ENCODE data around the gene MYOT.

Gene MYOT

DNA sequence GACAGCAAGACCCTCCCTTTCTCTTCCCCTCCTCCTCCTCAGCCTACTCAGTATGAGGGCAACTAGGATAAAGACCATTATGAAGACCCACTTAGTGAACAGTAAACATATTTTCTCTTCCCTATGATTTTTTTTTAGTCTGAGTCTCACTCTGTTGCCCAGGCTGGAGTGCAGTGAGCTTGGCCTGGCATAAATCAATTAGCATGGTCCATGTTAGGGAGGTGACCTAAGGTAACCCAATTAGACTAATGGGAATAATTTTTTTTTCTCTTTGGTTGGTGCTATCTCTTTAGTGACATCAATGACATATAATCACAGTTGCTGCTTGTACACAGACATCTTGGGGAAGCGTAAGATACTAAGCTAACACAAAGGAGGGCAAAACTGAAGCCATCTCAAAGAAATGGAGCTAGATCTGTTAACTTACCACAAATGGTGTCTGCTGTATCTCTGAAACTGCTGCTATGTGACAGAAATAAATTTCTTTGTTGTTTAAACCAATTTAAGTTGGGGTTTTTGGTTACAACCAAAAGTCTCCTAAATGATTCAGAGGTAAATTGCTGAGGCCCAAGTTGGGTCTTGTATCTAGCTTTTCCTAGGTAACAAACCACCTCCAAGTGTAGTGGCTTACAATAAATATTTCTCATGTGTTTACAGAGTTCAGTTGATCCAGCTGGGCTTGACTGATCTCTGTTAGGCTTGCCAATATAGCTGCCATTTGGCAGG lies 34.9 kb downstream of the MYOT start:
- DNase-seq = no peak

DNA sequence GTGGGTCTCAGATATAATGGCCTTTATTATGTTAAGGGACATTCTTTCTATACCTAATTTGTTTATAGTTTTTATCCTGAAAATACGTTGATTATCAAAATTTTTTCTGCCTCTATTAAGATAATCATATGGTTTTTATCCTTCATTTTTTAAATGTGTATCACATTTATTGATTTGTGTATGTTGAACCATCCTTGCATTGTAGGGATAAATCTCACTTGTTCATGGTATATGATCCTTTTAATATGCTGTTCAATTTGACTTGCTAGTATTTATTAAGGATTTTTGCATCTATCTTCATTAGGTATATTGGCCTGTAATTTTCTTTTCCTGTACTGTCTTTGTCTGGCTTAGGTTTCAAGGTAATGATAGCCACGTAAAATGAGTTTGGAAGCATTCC lies 47.1 kb downstream of the MYOT start:
- DNase-seq = no peak

DNA sequence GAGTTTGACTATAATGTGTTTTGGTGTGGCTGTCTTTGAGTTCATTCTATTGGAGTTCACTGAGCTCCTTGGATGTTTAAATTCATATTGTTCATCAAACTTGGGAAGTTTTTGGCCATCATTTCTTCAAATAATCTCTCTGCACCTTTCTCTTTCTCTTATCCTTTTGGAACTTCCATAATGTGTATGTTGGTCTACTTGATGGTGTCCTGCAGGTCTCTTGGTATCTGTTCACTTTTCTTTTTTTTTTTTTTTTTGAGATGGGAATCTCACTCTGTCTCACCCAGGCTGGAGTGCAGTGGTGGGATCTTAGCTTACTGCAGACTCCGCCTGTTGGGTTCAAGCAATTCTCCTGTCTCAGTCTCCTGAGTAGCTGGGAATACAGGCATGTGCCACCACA lies 49.3 kb downstream of the MYOT start:
- DNase-seq = no peak

DNA sequence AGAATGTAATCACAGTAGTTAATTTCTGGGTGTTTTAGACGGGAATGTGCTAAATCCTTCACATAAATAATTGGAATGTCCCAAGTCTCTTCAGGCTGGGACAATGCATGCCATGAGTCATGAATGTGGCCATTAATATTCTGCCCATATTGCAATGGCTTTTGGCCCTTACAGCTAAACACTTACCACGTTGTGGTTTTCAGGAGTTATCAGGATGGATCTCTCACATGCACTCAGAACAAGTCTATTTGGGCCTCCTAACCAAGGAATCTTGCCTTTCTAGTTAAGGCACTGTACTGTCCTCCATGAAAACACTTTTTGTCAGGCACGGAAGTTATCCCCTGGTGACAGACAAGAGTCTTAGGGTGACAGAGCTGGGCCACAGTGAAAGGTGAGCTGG lies 54.3 kb downstream of the MYOT start:
- DNase-seq = no peak

DNA sequence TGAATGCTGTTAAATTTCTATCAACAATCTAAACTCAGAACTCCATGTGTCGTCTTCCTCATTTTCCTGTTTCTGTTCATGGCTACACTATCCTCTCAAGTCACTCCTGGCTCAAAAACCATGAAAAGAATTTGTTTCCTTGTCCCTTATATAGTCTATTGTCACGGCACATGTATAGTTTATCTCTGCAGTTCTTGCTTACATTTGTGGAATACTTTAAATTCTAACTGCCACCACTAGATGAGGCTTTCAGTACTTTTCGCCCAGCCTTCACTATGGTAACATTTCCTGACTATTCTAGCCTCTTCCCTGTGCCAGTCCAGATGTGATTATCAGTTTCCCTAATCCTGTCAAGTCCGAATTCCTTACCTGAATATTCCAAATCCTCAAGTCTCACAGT lies 56.2 kb downstream of the MYOT start:
- DNase-seq = no peak

DNA sequence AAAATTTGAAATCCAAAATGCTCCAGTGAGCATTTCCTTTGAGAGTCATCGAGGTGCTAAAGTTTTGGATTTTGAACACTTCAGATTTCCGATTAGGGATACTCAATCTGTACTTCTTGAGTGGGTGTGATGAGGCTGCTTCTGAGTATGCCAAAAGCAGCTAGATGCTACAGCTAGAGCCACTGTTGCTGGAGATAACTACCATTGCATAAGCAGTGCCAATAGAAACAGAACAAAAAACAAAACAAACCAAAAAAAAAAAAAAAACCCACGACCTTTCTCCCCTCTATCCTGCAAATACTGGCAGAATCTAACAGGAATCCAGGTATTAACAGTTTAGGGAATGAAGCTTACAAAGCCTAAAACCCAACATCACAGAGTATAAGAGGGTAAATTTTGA lies 65.1 kb downstream of the MYOT start:
- no peak for DNase-seq

DNA sequence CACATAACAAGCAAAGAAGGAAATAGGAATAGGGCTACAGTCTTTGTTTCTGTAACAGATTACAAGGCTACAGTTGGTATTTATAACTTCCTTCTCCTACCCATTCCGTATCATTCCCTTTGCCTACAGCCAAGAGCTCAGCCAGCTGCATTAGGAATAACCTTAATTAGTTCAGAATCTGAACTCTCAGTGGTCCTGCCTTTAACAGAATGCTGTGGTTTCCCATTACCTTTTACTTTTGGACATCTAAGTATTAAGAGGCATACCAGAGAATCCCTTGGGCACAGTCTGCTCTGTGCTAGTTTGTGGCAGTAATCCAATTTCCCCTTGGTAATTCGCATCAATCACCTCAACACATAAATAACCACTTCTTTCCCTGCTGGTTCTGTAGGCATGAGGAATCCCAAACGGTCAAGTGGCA lies 65.8 kb downstream of the MYOT start:
- no peak for DNase-seq

DNA sequence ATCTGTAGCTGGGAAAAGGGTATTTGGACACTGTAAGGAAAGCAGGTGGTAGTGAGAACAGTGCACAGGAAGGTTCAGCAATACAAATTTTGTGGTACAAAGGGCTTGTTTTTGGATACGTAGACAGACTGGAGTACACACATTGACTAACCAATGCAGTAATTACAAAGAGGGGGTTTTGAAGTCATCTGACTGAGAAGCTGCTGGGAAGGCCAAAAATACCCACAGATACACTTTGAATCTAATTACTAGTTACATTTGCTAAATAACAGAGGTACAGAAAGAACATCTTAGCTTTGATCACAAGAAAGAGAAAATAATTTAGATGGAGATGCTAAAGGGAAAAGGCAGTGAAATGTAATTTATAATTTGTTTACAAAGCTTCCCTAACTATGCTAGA lies 67.5 kb downstream of the MYOT start:
- DNase-seq = no peak

DNA sequence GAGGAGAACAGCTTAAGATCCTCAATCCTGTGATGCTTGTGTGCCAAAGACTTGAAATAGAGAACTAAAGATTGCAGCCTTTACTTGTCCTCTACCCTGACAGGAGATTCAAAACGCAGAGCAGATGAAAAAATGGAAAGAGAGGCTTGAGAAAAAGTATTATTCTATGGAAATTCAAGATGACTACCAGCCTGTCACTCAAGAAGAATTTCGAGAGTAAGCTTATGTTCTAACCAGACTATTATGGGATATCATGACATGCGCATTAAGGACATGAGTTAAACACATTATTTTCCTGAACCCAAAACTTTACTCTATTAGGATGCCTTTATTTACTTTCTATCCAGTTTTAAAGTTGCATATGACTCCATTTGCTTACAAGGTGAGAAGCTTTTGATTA lies 68.0 kb downstream of the MYOT start:
- DNase-seq = no peak

Measured in CD4-positive, alpha-beta T cell treated with Interleukin-1 beta for 1 hour (primary cell).